ENCODE measurements around the gene ZBTB38.

ZBTB38 gene

GRCh38 chr3:141386611-141387111 is 18.4 kb downstream of the ZBTB38 start:
- no peaks in the 10 kb centered on the region for H3K27me3 Mint-ChIP-seq
- peaks cover 9% of the 10 kb centered on the region for H3K4me1 Mint-ChIP-seq
- H3K27ac Mint-ChIP-seq, result no peak overlapping the region
- no peak overlapping the region for H3K4me3 Mint-ChIP-seq
- H3K9me3 Mint-ChIP-seq, result no peaks in the 10 kb centered on the region
- DNase-seq (no peak), ATAC-seq (no peak)

- H3K4me1 Mint-ChIP-seq, result peaks cover 9% of the 10 kb centered on the region
- DNase-seq (no peak), ATAC-seq (no peak)
- H3K9me3 Mint-ChIP-seq, result no peaks in the 10 kb centered on the region
- no peak overlapping the region for H3K27ac Mint-ChIP-seq
- peaks cover 2% of the 10 kb centered on the region for H3K27me3 Mint-ChIP-seq
- no peak overlapping the region for H3K4me3 Mint-ChIP-seq
Measured at GRCh38 chr3:141387516-141387915, 19.2 kb downstream of the ZBTB38 start.

DNA sequence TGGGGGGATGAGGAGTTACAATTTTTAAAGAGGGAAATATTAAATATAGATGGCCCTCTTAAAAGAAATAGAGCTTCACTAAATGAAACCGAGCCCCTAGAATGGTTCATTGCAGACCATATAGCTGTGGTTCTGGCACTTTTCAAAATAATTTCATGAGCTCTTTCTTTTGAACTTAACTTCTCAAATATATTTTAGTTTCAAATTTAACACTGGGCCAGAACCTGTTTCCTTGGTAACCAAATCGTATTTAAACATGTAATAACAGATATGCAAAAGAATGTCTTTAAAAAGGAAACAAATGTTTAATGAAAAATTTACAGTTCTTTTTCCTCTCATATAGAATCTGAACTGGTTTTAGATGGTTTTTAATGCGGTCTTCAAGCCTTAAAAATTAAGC is 20.1 kb downstream of the ZBTB38 start:
- Mint-ChIP-seq H3K27ac (no peak overlapping the region), H3K9me3 (no peaks in the 10 kb centered on the region), H3K27me3 (peaks cover 10% of the 10 kb centered on the region), H3K4me3 (no peak overlapping the region), H3K4me1 (peaks cover 9% of the 10 kb centered on the region)
- DNase-seq (no peak), ATAC-seq (no peak)

GRCh38 chr3:141388823-141389621 is 20.7 kb downstream of the ZBTB38 start:
- Mint-ChIP-seq H3K4me1 (peaks cover 9% of the 10 kb centered on the region), H3K27me3 (peaks cover 10% of the 10 kb centered on the region), H3K9me3 (no peaks in the 10 kb centered on the region), H3K4me3 (peak overlapping the region in 1 of 2 donors; percentile 47), H3K27ac (no peak overlapping the region)
- ATAC-seq (no peak), DNase-seq (no peak)

- Mint-ChIP-seq H3K4me3 (no peak overlapping the region), H3K27ac (no peak overlapping the region), H3K9me3 (no peaks in the 10 kb centered on the region), H3K4me1 (peaks cover 9% of the 10 kb centered on the region), H3K27me3 (peaks cover 10% of the 10 kb centered on the region)
- DNase-seq, result no peak
- ATAC-seq, result no peak
Measured at GRCh38 chr3:141389703-141390102, 21.4 kb downstream of the ZBTB38 start.

DNA sequence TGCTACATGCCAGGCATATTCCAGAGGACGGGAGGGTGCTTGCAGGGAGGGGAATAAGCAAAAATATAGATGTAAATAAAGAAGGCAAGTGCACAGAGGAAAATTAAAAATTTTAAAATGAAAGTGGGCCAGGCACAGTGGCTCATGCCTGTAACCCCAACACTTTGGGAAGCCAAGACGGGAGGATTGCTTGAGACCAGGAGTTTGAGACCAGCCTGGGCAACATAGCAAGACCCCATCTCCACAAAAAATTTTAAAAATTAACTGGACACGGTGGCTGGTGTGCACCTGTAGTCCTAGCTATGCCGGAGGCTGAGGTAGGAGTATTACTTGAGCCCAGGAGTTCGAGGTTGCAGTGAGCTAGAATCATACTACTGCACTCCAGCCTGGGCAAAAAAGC is 22.4 kb downstream of the ZBTB38 start:
- ATAC-seq (no peak), DNase-seq (no peak)
- H3K27ac Mint-ChIP-seq, result no peak overlapping the region
- H3K4me1 Mint-ChIP-seq, result peaks cover 9% of the 10 kb centered on the region
- H3K4me3 Mint-ChIP-seq, result no peak overlapping the region
- H3K9me3 Mint-ChIP-seq, result no peaks in the 10 kb centered on the region
- H3K27me3 Mint-ChIP-seq, result peaks cover 10% of the 10 kb centered on the region

- H3K4me1 Mint-ChIP-seq, result peaks cover 9% of the 10 kb centered on the region
- peaks cover 3 to 4% of the 10 kb centered on the region in 2 donors for H3K9me3 Mint-ChIP-seq
- ATAC-seq, result no peak
- peaks cover 10% of the 10 kb centered on the region for H3K27me3 Mint-ChIP-seq
- no peak overlapping the region for H3K4me3 Mint-ChIP-seq
- no peak overlapping the region for H3K27ac Mint-ChIP-seq
- no peak for DNase-seq
Measured at GRCh38 chr3:141391298-141391990, 23.1 kb downstream of the ZBTB38 start.

DNA sequence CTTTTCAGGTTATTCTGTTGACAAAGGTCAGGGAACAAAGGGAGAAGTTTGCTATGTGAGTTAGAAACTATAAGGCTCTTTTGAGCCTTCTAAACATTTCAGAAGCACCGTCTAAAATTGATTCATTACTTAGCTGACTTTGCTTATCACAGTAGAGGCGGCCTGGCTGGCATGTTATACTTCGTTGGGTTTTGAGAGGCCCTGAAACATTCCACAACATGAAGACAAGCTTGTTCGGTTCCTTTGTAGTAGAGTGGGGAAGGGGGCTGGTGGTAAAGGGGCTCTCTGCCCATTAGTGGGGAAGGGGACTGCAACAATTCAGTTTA is 23.6 kb downstream of the ZBTB38 start:
- Mint-ChIP-seq H3K9me3 (peaks cover 8 to 9% of the 10 kb centered on the region in 2 donors), H3K4me3 (no peak overlapping the region), H3K4me1 (peaks cover 9% of the 10 kb centered on the region), H3K27ac (no peak overlapping the region), H3K27me3 (peaks cover 10% of the 10 kb centered on the region)
- ATAC-seq, result no peak
- DNase-seq, result no peak

DNA sequence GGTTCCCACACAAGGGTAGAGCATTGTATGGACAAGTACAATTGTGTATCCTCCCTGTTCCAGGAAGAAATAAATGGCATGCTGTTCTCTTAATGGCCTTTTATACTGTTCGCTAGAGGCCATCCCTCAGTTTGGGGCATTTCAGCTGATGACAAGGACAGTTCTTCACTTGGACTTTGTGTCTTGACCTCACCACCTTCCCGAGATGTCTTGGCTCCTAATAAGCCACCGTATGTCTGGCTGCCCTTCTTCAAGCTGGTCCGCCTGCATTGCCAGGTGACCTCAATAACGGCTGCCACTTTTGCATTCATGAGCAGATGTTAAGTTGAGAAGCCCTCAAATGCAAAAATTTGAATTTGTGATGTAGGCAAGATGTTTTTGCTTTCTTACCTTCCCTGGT is 24.1 kb downstream of the ZBTB38 start:
- no peak overlapping the region for H3K27ac Mint-ChIP-seq
- peaks cover 12 to 13% of the 10 kb centered on the region in 2 donors for H3K9me3 Mint-ChIP-seq
- DNase-seq, result no peak
- ATAC-seq, result no peak
- H3K4me1 Mint-ChIP-seq, result peaks cover 9% of the 10 kb centered on the region
- H3K4me3 Mint-ChIP-seq, result no peak overlapping the region
- H3K27me3 Mint-ChIP-seq, result peaks cover 10% of the 10 kb centered on the region

DNA sequence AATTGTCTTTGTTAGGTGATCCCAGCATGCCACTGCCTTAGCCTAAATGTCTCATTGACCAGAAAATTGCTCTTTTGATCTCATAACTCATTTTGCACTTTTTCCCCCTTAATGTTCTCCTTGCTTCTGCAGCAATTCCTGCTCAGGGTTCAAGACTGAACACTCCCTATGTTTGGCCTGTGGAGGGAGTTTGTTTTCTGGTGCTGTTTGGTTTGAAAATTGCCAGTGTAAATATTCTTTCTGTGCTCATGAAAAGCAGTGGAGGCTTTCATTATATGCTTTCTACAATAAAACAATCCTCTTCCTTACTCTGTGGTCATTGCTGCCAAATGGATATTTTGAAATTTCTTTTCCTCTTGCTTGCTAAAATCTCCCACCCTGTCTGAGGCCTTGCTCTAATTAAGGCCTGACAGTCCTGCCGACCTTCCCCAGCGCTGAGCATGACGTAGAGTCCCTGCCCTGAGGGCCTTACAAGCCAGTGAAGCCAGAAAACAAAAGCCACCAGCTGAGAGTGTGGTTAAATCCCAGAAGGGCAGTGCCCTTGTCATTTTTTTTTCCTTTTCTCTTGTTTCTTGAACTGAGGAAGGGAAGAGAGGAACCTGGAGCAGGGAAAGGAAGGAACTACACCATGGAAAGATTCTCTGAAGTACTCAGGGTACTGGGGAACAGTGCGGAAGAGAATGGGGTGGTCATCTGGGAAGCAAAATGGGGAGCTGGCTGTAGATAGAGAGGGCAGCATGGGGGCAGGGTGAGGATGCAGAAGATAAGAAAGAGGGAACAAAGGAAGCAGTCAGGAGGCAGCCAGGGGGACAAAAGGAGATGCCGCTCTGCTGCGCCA is 24.8 kb downstream of the ZBTB38 start:
- Mint-ChIP-seq H3K9me3 (peaks cover 14 to 15% of the 10 kb centered on the region in 2 donors), H3K4me3 (no peak overlapping the region), H3K4me1 (peaks cover 9% of the 10 kb centered on the region), H3K27ac (no peak overlapping the region), H3K27me3 (peaks cover 10% of the 10 kb centered on the region)
- DNase-seq (no peak), ATAC-seq (no peak)

DNA sequence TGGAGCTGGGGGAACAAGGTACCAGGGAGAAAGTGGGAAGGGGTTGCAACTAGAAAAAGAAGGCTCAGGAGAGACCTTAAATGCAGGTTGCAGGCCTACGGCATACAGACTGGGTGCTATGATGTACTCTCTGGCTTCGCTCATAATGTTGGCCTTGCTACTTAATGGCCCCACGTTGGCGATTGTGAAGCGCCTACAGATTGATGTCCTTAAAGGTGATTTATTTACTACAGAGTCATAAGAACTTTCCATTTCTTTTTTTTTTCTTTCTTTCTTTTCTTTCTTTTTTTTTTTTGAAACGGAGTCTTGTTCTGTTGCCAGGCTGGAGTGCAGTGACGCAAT is 25.4 kb downstream of the ZBTB38 start:
- ATAC-seq, result no peak

GRCh38 chr3:141394560-141394959 is 26.3 kb downstream of the ZBTB38 start:
- DNase-seq, result no peak
- no peak for ATAC-seq
- peaks cover 14 to 15% of the 10 kb centered on the region in 2 donors for H3K9me3 Mint-ChIP-seq
- peaks cover 7% of the 10 kb centered on the region for H3K4me1 Mint-ChIP-seq
- peaks cover 10% of the 10 kb centered on the region for H3K27me3 Mint-ChIP-seq
- H3K27ac Mint-ChIP-seq, result no peak overlapping the region
- H3K4me3 Mint-ChIP-seq, result no peak overlapping the region

More for the DNA sequence above, 25.4 kb downstream of the ZBTB38 start:
- no peak overlapping the region for H3K27ac Mint-ChIP-seq
- H3K4me3 Mint-ChIP-seq, result no peak overlapping the region
- H3K27me3 Mint-ChIP-seq, result peaks cover 10% of the 10 kb centered on the region
- H3K4me1 Mint-ChIP-seq, result peaks cover 8% of the 10 kb centered on the region
- no peak for DNase-seq
- peaks cover 14 to 15% of the 10 kb centered on the region in 2 donors for H3K9me3 Mint-ChIP-seq

DNA sequence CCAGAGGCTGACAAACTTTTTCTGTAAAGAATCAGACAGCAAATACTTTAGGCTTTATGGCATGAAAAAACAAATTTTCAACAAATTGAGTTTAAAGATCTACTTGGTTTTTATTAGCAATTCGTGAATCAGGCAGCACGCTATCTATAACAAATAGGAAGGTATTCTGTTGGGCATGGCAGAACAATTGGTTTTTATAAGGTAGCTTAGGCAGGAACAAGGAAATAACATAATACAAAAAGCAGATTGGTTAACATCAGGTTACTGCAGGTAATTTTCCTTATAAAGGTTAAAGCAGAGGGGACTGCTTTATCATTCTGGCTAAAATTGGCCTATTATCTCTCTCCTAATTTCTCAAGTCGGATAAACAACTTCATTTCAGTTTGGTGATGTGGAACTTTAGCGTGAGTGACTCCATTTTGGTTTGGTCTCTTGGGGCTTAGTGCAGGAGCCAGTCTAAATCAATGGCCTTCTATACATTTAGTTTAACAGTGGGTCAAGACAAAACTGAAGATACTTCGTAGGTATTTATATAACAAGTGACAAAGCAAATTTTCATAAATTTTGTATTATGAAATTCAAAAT is 26.8 kb downstream of the ZBTB38 start:
- H3K27ac Mint-ChIP-seq, result no peak overlapping the region

DNA sequence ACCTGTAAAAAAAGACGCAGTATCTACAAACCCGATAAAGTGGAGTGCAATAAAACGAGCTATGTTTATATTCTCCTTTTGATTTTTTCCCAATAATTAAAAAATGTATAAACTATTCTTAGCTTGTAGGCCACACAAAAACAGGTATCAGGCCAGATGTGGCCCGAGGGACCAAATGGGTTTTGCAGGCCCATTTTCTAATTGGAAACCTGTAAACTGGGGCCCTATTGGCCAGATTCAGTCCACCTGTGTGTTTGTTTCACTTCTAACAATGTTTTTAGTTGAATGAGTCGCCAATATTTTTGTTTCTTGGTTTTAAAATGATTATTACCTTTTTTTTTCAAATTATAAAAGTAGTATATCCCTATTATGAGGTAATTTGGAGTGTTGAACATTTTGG is 29.7 kb downstream of the ZBTB38 start:
- no peak for ATAC-seq
- peaks cover 11% of the 10 kb centered on the region for H3K4me1 Mint-ChIP-seq

More for the DNA sequence above, 26.8 kb downstream of the ZBTB38 start:
- peaks cover 11% of the 10 kb centered on the region for H3K4me1 Mint-ChIP-seq
- no peak for DNase-seq
- no peak for ATAC-seq
- H3K4me3 Mint-ChIP-seq, result no peak overlapping the region
- peaks cover 14 to 15% of the 10 kb centered on the region in 2 donors for H3K9me3 Mint-ChIP-seq
- peaks cover 10% of the 10 kb centered on the region for H3K27me3 Mint-ChIP-seq

GRCh38 chr3:141399200-141399599 is 30.9 kb downstream of the ZBTB38 start:
- Mint-ChIP-seq H3K9me3 (peaks cover 14 to 15% of the 10 kb centered on the region in 2 donors), H3K4me1 (peaks cover 18% of the 10 kb centered on the region), H3K27me3 (no peaks in the 10 kb centered on the region), H3K4me3 (no peak overlapping the region), H3K27ac (no peak overlapping the region)
- no peak for ATAC-seq
- DNase-seq, result no peak

More for the DNA sequence above, 29.7 kb downstream of the ZBTB38 start:
- no peak for DNase-seq
- Mint-ChIP-seq H3K4me3 (no peak overlapping the region), H3K9me3 (peaks cover 14 to 15% of the 10 kb centered on the region in 2 donors), H3K27me3 (peaks cover 4% of the 10 kb centered on the region), H3K27ac (no peak overlapping the region)
